DOHH2 (cell line): ENCODE measurements around the gene XAGE2.

Experiments
- H3F3A ChIP-seq: fragments of 200-600 bp; sonication (generic), shearing (Covaris generic); 2 replicates; pipeline ENCODE4 v1.6.0; 2016; ENCODE audit warnings: antibody characterized with exemption, mild to moderate bottlenecking; ENCODE audit not compliant: control insufficient read depth, insufficient read depth
- H3K27ac ChIP-seq: fragments of 200-600 bp; sonication (generic); 2 replicates; pipeline ENCODE4 v1.5.1; 2014; ENCODE audit warnings: low read depth, mild to moderate bottlenecking, low read length, moderate library complexity
- H3K27me3 ChIP-seq: fragments of 200-600 bp; sonication (generic); 2 replicates; pipeline ENCODE4 v1.6.1; 2014; ENCODE audit warnings: mild to moderate bottlenecking, low read length, mixed read lengths; ENCODE audit not compliant: control insufficient read depth
- H3K36me3 ChIP-seq: fragments of 200-600 bp; sonication (generic); 2 replicates; pipeline ENCODE4 v1.6.1; 2014; ENCODE audit warnings: mild to moderate bottlenecking, low read length, moderate library complexity, mixed read lengths; ENCODE audit not compliant: control insufficient read depth
- H3K4me1 ChIP-seq: fragments of 200-600 bp; sonication (generic); 2 replicates; pipeline ENCODE4 v1.6.1; 2014; ENCODE audit warnings: mild to moderate bottlenecking, low read length, mixed read lengths; ENCODE audit not compliant: control insufficient read depth
- H3K4me2 ChIP-seq: fragments of 200-600 bp; sonication (generic); 2 replicates; pipeline ENCODE4 v1.6.0; 2014; ENCODE audit warnings: mild to moderate bottlenecking, low read length, moderate library complexity
- H3K4me3 ChIP-seq: fragments of 200-600 bp; sonication (generic); 2 replicates; pipeline ENCODE4 v1.5.1; 2014; ENCODE audit warnings: mild to moderate bottlenecking, low read length, mixed read lengths
- H3K79me2 ChIP-seq: fragments of 200-600 bp; sonication (generic); 2 replicates; pipeline ENCODE4 v1.6.1; 2014; ENCODE audit warnings: mild to moderate bottlenecking, low read length, mixed read lengths; ENCODE audit not compliant: control insufficient read depth
- H3K9me2 ChIP-seq: fragments of 200-600 bp; sonication (generic); replicated peaks from 2 replicates; pipeline ENCODE4 v1.6.1; 2014; ENCODE audit warnings: mild to moderate bottlenecking, low read length, mixed read lengths; ENCODE audit not compliant: control insufficient read depth
- H3K9me3 ChIP-seq: fragments of 200-600 bp; sonication (generic); 2 replicates; pipeline ENCODE4 v1.6.1; 2014; ENCODE audit warnings: antibody characterized with exemption, low read length, mixed read lengths; ENCODE audit not compliant: control insufficient read depth, insufficient read depth
- H4K20me1 ChIP-seq: fragments of 200-600 bp; sonication (generic); 2 replicates; pipeline ENCODE4 v1.6.0; 2014; ENCODE audit warnings: low read depth, mild to moderate bottlenecking, antibody characterized with exemption, low read length, moderate library complexity; ENCODE audit not compliant: control insufficient read depth, insufficient read depth
- EZH2phosphoT487 ChIP-seq: fragments of 200-600 bp; sonication (generic); IDR thresholded peaks from 2 replicates; pipeline ENCODE4 v1.6.1; 2017; ENCODE audit warnings: borderline replicate concordance, mild to moderate bottlenecking, antibody characterized with exemption, low read length, moderate library complexity, mixed read lengths
- TF ChIP-seq, protein P1 (sequence below): fragments of 200-600 bp; sonication (generic); IDR thresholded peaks from one replicate; pipeline ENCODE4 v1.5.1; 2014; ENCODE audit warnings: antibody characterized with exemption, mild to moderate bottlenecking, low read depth, low read length; ENCODE audit not compliant: poor library complexity, severe bottlenecking

XAGE2 gene

DNA sequence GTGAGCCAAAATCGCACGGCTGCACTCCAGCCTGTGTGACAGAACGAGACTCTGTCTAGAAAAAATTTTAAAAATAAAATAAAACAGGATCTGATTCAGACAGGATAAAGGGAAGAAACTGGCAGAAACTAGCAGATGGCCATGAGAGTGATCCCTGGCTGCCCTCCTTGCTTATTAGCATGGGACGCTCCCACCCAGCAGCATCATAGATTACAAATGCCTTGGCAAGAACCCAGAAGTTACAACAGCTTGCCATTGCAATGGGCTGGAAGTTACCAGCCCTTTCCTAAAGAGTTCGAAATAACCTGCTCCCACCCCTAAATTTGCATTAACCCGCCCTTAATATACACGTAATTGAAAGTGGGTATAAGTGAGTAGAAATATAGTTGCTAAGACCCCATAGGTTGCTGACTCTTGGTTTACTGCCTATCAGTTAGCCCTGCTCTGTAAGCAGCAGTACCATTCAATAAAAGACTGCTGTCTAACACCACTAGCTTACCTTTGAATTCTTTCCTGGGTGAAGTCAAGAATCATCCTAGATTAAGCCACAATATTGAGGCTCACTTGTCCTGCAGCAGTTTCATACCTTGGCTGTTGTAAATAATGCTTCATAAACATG lies 9.1 kb upstream of the XAGE2 start:
- no peak overlapping the region for H3K4me3 ChIP-seq
- no peak overlapping the region for H3K4me2 ChIP-seq
- H3K9me2 ChIP-seq: no peaks in the 10 kb centered on the region
- no peaks in the 10 kb centered on the region for H3K9me3 ChIP-seq
- H3K4me1 ChIP-seq: no peaks in the 10 kb centered on the region
- no peaks in the 10 kb centered on the region for H4K20me1 ChIP-seq
- H3K36me3 ChIP-seq: no peaks in the 10 kb centered on the region
- TF ChIP-seq, protein P1, sequence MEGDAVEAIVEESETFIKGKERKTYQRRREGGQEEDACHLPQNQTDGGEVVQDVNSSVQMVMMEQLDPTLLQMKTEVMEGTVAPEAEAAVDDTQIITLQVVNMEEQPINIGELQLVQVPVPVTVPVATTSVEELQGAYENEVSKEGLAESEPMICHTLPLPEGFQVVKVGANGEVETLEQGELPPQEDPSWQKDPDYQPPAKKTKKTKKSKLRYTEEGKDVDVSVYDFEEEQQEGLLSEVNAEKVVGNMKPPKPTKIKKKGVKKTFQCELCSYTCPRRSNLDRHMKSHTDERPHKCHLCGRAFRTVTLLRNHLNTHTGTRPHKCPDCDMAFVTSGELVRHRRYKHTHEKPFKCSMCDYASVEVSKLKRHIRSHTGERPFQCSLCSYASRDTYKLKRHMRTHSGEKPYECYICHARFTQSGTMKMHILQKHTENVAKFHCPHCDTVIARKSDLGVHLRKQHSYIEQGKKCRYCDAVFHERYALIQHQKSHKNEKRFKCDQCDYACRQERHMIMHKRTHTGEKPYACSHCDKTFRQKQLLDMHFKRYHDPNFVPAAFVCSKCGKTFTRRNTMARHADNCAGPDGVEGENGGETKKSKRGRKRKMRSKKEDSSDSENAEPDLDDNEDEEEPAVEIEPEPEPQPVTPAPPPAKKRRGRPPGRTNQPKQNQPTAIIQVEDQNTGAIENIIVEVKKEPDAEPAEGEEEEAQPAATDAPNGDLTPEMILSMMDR: no peak
- TF ChIP-seq EZH2phosphoT487: no peak
- no peaks in the 10 kb centered on the region for H3F3A ChIP-seq
- H3K27ac ChIP-seq: no peak overlapping the region
- no peaks in the 10 kb centered on the region for H3K79me2 ChIP-seq
- H3K27me3 ChIP-seq: no peaks in the 10 kb centered on the region

DNA sequence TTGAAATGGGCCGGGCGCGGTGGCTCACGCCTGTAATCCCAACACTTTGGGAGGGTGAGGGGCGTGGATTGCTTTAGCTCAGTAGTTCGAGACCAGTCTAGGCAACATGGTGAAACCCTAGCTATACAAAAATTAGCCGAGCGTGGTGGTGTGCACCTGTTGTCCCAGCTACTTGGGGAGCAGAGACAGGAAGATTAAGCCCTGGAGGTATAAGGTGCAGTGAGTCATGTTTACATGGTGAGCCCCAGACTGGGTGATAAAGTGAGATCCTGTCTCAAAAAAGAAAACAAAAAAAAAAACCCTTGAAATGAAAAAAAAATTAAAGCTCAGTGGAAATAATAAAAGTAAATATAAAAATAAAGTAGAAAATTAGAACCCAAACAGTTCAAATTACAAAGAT lies 6.9 kb upstream of the XAGE2 start:
- Histone ChIP-seq H3K4me2 (no peak overlapping the region), H3K79me2 (no peaks in the 10 kb centered on the region), H3K27ac (no peak overlapping the region), H3K4me3 (no peak overlapping the region), H3F3A (no peaks in the 10 kb centered on the region), H3K9me3 (no peaks in the 10 kb centered on the region), H3K36me3 (no peaks in the 10 kb centered on the region), H3K27me3 (no peaks in the 10 kb centered on the region), H3K4me1 (no peaks in the 10 kb centered on the region), H3K9me2 (no peaks in the 10 kb centered on the region), H4K20me1 (no peaks in the 10 kb centered on the region)
- TF ChIP-seq, protein P1: no peak

DNA sequence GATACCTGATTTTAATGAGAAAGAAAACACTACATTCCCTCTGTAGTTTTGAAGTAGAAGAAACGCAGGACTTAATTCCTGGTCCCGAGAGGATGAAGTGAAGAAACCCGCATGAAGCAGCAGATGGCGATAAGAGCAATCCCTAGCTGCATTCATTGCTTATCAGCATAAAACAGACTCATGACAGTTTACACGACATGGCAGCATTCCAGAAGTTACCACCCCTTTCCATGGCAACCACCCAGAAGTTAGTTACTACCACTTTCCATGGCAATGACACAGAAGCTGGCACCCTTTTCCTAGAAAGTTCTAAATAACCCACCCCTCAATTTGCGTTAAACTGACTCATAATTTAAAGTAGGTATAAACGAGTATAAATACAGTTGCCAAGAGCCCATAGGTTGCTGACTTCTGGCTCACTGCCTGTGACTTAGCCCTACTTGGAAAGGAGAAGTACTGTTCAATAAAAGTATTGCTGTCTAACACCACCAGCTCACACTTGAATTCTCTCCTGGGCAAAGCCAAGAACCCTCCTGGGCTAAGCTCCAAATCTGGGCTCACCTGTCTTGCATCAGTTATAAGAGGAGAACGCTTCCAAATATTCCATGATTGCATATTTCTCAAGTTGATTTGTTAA lies 5.5 kb upstream of the XAGE2 start:
- Histone ChIP-seq H3K4me3 (no peak overlapping the region), H4K20me1 (no peaks in the 10 kb centered on the region), H3K79me2 (no peaks in the 10 kb centered on the region), H3K9me3 (no peaks in the 10 kb centered on the region), H3K36me3 (no peaks in the 10 kb centered on the region), H3K27me3 (no peaks in the 10 kb centered on the region), H3K9me2 (no peaks in the 10 kb centered on the region), H3K27ac (no peak overlapping the region), H3F3A (no peaks in the 10 kb centered on the region), H3K4me2 (no peak overlapping the region), H3K4me1 (no peaks in the 10 kb centered on the region)
- TF ChIP-seq, protein P1: no peak
- TF ChIP-seq EZH2phosphoT487: no peak
